Activated T-cell treated with anti-CD3 and anti-CD28 coated beads for 48 hours (primary cell): Measurements from ENCODE around the gene MARCHF6.
"Not testable (repeated sequence)": the region's sequence is repeated elsewhere in the genome, so short reads cannot be mapped to it uniquely, and the experiment has no call there.

Experiments
- DNase-seq: peaks from one replicate; pipeline ENCODE4 v3.0.0-alpha.2; 2020; ENCODE audit warnings: low read depth

MARCHF6 gene, protein sequence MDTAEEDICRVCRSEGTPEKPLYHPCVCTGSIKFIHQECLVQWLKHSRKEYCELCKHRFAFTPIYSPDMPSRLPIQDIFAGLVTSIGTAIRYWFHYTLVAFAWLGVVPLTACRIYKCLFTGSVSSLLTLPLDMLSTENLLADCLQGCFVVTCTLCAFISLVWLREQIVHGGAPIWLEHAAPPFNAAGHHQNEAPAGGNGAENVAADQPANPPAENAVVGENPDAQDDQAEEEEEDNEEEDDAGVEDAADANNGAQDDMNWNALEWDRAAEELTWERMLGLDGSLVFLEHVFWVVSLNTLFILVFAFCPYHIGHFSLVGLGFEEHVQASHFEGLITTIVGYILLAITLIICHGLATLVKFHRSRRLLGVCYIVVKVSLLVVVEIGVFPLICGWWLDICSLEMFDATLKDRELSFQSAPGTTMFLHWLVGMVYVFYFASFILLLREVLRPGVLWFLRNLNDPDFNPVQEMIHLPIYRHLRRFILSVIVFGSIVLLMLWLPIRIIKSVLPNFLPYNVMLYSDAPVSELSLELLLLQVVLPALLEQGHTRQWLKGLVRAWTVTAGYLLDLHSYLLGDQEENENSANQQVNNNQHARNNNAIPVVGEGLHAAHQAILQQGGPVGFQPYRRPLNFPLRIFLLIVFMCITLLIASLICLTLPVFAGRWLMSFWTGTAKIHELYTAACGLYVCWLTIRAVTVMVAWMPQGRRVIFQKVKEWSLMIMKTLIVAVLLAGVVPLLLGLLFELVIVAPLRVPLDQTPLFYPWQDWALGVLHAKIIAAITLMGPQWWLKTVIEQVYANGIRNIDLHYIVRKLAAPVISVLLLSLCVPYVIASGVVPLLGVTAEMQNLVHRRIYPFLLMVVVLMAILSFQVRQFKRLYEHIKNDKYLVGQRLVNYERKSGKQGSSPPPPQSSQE

DNA sequence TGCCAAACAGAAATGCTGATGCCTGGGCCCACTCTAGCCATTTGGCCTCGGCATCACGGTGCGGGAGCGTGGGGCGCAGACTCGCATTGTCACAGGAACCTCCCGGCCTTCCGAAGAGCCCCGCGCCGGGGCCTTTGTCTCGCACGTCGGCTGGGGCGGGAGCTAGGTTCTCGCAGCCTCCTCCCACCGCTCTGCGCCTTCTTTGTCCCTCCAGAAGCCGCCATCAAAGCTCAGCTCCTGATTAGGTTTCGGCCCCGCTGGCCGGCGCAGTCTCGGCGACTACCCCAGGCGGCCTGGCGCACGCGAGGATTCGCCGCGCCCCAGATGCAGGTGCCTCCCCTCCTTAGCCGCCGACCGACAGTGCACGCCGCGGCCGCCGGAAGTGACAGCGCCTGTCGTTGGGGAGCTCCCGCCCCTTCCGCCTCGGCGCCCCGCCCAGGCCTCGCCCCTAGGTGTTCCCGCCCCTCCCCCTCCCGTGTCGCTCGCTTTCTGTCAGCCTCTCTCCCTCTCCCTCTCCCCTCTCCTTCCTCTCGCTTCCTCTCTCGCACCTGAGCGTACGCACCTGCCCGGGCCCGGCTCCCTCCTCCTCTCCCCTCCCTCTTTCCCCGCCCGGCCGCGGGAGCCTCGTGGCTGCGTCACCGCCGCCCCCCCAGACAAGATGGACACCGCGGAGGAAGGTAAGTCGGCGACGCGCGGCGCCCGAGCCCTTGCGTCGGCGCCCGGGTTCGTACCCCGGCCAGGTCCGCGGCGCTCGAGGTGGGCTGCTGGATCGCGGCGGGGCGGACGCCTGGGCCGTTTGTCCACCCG is at the start of gene MARCHF6:
Gene MARCHF6, plus strand, starts transcription at position 455 of the 807 bp plus-strand sequence. Its CDS starts 204 bp downstream, at position 659.
- peak; percentile 95 for DNase-seq

DNA sequence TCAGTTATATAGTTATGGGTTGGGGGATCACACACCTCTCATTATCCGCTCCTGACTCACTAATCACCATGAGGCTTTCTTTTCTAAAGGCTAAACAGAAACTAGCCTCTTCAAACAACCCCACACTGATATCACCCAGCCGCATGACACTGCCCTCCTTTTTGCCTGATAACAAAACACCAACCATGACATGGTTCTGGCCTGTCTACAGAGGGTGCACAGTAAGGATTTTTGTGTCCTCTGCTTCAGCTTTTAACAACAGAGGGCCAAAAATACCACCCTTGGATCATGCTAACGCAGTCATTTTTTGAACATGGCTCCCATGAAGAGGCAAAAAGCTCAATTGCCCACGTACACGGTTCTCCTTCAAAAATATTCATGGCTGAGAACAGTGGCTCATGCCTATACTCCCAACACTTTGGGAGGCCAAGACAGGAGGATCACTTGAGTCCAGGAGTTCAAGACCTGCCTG is 49.8 kb upstream of the MARCHF6 start:
- no peak for DNase-seq

DNA sequence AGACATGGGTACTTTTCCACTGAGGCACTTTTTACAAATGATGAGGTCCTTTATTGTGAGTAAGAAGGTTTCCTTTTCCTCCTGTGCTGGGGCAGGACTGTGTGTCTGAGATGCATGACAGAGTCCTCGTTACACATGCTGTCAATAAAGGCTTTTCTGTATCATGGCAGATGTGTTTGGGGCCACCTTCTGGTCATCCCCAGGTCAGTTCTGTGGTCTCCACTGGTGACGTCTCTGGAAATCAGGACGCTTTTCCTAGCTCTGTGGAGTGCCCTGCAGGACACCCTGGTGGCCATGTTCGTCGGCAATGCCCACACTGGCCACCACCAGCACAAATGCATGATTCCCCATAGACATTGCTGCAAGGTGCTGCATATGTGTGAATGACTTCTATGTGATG is 48.6 kb upstream of the MARCHF6 start:
- no peak for DNase-seq

DNA sequence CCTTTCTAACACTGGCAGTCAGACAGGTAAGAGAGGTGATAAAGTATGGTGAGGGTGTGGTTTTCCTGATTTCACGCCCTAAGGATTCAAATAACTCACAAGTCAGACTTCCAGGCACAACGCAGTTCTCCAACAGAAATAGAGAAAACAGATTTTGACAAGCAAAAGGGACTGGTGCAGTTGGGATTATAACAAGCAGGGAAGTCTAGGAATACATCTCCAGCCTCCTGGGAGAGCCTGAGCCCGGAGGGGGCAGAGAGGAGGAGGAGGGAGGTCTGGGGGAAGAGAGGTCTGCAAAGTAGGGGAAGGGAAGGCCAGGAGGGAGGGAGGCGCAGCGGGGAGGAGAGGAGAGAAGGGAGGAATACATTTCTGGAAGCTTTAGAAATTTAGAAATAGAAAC is 47.4 kb upstream of the MARCHF6 start:
- no peak for DNase-seq

DNA sequence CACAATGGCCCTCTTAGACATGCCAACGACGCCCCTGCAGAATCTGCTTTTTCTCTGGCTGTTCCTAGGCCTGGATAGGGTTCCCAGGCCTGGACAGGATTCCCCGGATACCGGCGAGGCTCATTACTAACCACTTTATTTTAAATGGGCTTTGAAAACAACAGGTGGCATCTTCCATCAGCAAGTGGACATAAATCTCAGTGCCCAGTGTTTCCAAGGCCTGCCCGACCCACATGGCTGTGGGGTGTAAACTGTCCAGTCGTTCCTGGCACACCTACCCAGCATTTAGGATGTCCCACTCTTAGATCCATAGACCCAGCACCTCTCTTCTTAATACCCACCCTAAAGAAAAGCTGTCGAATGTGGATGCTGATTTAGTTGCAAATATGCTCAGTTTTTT is 46.7 kb upstream of the MARCHF6 start:
- DNase-seq = no peak

DNA sequence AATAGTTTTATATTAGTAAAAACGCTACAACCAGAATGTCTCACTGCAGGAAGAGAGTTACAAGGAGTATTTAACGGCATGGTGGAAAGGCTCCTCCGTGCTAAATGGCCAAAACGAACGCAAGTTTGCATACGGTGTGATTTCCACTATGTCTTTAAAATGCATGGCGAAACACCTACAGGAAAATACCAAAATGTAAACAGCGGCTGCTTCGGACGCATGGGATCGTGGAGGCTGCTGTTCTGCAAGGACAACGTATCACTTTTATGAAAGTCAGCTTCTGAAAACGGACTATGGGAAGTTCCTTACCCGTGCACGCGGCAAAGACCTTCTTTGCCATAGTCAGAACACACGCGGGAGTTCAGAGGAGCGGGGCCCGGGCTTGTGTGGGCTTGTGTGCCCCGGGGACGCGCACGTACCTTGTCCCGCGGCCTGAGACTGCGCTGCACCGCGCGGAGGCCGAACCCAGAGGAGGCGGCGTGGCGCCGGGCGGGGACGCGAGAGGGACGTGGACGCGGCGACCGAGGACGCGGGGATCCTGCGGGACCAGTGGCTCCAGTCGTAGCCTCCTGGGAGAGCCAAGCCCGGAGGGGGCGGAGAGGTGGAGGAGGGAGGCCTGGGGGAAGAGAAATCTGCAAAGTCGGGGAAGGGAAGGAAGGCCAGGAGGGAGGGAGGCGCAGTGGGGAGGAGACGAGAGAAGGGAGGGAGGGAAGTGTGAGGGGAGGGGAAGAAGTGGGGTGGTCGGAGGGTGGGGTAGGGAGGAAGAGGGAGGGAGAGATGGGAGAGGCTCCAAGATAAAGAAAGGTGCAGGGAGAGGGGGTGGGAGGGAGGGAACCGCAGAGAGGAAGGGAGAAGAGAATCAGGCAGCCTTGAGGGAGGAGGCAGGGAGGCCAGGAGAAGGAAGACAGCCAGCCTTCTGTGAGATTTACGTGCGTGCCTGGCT is 46.0 kb upstream of the MARCHF6 start, which contains the start of gene CMBL:
Gene CMBL, minus strand, starts transcription at position 697 of the 943 bp plus-strand sequence. CDS start 17,140 bp downstream, outside the sequence.
- DNase-seq = peak; percentile 16

DNA sequence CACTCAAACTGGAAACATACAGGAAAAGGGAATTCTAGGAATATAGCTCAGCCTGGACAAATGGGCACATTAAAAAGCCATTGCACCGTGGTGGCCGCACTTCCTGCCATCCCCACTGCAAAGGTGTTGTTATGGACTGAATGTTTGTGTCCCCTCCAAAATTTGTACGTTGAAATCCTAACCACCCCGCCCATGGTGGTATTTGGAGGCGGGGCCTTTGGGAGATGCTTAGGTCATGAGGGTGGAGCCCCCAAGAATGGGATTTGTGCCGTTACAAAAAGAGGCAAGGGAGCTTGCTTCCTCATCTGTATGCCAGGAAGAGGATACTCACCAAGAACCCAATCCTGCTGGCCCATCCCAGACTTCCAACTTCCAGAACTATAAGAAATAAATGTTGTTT is 44.7 kb upstream of the MARCHF6 start:
- no peak for DNase-seq

DNA sequence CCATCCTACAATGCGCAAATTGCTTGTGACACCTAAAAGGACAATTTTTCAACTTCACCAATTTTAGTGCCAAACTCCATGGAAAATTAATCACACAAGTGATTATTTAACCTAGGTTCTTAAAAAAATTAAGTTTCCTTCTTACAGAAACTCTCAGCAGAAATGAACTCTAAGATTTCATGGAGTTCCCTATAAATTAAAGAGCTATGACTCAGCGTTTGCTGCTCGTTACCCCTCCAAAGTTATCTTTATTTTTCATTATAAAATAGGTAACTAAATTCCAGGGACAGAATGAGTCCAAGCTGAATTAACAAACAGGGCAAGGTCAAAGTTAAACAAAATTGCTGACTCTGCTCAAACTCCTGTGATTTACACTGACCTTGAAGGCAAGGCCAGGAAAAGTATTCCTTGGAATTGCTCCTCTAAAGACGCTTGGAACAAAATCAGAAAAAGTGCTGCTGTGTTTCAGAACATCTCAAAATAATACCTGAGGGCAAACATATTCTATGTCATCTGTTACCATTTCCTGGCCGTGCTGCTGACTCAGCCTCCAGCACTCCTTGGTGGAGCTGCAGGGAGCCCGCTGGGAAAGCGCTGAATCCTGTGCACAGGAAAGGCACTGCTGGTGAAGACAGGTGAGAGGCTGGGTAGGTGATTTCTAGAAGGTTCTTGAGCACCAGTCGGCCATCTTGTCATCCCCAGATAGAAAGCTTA is 43.3 kb upstream of the MARCHF6 start:
- DNase-seq = no peak

DNA sequence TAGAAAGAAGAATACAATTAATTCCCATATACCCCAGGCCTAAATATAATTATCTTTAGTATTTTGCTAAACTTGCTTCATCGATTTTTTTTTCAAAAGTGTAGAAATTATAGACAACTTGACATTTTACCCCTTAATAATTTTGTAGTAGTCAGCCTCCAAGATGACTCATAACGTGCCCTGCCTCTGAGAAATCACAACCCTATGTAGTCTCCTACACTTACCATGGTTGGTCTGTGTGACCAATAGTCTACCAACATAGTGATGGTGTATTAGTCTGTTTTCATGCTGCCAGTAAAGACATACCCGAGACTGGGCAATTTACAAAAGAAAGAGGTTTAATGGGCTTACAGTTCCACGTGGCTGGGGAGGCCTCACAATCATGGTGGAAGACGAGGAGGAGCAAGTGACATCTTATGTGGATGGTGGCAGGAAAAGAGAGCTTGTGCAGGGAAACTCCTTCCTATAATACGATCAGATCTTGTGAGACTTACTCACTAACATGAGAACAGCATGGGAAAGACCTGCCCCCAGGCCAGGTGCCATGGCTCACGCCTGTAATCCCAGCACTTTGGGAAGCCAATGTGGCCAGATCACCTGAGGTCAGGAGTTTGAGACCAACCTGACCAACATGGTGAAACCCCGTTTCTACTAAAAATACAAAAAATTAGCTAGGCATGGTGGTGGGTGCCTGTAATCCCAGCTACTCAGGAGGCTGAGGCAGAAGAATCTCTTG is 42.5 kb upstream of the MARCHF6 start:
- not testable (repeated sequence) for DNase-seq

DNA sequence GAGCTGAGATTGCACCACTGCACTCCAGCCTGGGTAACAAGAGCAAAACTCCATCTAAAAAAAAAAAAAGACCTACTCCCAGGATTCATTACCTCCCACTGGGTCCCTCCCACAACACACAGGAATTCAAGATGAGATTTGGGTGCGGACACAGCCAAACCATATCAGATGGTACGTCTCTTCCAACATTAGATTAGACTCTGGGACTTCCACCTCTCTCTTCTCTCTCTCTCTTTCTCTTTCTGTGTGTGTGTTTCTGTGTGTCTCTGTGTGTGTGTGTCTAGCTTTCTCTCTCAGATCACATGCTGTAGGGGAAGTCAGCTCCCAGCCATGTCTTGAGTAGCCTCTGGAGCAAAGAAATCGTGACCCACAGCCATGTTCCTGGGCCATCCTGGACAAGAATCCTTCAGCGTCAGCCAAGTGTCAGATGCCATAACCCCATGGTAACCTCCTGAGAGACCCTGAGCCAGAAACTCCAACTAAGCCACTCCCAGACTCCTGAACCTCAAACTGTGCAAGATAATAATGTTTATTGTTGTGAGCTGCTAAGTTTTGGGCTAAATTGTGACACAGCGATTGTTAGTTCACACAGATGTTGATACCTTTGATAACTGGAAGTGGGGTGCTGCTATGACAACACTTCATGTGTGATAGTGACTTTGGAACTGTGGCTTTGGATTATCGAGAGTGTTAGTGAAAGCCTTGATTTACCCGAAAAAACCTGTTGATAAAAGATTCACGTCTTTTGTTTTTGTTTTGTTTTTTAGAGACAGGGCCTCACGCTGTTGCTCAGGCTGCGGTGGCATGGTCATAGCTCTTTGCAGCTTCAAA is 41.7 kb upstream of the MARCHF6 start:
- DNase-seq = no peak

DNA sequence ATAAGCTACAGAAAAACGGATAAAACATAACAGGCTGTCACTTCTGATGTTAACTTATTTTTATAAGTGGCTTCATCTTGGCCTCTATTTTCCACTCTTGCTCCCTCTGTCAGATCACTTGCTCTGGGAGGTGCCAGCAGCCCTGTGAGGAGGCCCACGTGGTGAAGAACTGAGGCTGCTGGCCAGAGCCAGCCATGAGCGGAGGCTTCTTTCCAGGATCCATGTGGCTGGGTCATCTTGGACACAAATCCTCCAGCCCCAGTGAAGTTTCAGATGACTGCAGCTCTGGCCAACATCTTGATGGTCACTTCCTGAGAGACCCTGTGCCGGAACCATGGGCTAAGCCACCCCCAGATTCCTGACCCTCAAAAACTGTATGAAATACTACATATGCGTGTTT is 38.3 kb upstream of the MARCHF6 start:
- no peak for DNase-seq

DNA sequence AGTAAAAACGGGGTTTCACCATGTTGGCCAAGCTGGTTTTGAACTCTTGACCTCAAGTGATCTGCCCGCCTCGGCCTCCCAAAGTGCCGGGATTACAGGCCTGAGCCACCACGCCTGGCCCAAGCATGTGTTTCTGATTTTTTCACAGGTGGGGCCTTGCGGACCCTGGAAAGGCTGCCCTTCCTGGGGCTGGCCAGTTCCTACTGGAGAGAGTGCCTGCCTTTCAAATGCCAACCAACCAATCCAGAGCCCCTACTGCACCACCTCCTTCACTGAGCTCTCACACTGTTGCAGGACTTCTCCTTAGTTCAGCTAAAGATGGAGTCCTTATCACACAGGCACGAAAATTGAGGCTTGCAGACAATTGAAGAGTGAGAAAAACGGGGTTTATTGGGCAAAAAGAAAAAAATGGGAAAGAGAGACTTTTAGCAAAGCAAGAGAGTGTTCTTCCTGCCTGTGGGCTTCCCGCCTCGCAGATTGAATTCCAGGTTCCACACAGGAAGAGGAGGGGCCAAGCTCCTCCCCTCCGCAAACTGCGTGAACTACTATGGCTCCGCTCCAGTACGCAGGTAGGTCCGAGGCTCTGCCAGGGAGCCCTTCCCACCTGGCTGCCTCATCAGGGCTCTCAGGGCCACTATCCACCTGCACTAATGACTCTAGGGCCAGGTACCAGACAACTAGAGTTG is 37.5 kb upstream of the MARCHF6 start:
- no peak for DNase-seq

DNA sequence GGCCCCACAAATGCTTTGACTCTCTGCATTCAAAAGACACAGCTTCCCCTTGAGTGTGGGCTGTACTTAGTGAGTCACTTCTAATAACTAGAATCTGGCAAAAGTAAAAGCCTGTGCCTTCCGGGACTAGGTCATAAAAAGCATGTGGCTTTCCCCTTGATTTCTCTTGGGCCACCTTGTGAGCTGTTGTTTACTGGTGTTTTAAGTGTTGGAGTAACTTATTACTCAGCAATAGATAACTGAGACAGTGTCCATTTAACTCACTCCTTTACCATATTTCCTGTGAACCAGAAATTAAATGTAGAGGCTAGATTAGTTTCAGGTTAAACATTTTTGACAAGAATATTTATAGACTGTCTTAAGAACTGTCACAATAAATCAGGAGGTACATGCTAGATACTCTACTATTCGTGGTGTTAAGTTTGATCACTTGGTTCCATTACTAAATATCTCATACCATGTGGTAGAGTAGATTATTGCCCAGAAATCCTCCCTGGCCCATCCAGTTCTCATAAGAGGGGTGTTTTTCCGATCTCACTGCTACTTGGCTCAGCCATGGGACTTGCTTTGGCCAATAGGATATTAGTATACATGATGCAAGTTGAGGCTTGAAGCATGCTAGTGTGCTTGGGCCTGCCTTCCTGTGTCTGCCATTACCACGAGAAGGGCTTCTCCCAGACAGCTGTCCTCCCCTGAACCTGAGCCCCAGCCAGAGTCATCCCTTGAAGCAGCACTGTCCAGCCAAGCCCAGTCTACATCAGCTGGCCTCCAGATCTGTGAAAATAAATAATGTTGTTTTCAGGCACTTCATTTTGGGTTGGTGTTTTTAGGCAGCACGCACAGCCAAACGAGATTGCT is 35.4 kb upstream of the MARCHF6 start:
- DNase-seq = no peak

DNA sequence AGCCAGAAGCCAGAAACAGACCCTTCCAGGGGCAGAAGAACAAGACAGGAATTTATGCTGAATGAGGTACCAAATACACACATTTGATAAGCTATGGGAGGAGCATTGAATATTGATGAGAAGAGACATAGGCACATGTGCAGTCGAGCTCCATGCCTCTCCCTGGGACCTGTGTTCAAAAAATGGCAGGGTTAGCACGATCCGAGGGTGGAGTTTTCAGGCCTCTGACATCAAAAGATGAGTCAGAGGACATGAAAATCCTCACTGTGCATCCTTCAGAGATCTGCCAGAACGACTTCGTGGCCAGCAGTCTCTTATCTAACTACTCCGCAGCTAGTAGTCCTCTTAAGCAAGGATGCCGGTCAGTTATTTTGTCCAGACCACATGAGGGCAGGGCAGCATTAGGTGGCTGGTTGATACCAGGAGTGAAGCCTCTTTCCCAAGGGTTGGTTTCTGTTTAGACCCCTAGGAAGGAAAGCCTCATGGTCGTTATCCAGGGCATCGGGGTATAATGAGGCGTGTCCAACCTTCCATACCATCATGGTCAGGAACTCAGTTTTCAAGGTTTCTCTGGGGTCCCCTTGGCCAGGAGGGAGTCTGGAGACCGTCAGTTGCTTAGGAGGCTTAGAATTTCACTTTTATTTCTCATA is 34.2 kb upstream of the MARCHF6 start:
- no peak for DNase-seq

DNA sequence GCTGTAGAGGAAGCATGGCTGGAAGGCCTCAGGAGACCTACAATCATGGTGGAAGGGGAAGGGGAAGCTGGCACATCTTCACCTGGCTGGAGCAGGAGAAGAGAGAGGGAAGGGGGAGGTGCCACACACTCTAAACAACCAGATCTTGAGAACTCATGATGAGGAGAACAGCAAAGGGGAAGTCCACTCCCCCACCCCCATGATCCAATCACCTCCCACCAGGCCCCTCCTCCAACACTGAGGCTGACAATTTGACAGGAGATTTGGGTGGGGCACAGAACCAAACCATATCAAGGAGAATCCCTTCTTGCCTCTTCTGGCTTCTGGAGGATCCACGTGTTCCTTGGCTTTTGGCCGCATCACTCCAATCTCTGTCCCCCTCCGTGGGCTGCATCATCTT is 32.7 kb upstream of the MARCHF6 start:
- DNase-seq = no peak

DNA sequence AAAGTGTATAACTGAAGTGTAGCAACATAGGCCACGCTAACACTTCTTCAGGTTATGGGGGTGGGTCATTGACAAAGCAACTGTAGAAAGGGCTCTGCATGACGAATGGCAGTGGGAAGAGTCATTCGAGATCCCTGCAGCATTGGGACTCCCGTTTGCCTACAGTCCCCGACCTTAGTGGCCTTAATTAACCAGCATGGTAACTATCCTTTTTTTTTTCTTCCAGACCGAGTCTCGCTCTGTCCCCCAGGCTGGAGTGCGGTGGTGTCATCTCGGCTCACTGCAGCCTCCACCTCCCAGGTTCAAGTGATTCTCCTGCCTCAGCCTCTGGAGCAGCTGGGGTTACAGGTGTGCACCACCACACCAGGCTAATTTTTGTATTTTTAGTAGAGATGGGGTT is 31.6 kb upstream of the MARCHF6 start:
- DNase-seq = no peak
